ENCODE measurements around the gene RNF41. TPM values are rescaled to one million over a fixed set of nuclear protein-coding genes. Genes with fewer than 3 reads are reported as not detected.
A peak's percentile ranks its signal among the peaks of the same experiment; 100 is the strongest.
"Not testable (repeated sequence)": the region's sequence is repeated elsewhere in the genome, so short reads cannot be mapped to it uniquely, and the experiment has no call there.

Gene RNF41
- total RNA-seq, 6 experiments from 2014 or later, result 10.6 to 23.0 (median 12.3) TPM

GRCh38 chr12:56157201-56158028 is 64.3 kb downstream of the RNF41 start:
- H3K27me3 ChIP-seq, result no peaks in the 10 kb centered on the region
- WGBS (ENCODE audit: insufficient coverage, low coverage, low lambda C conversion rate, missing lambda C conversion rate), result 6% methylated on average over 41 of the region's 45 CpGs
- DNase-seq (peak; percentile 56 to 70 (median 66)), ATAC-seq (peak; percentile 50 to 64 (median 56))
- H3K36me3 ChIP-seq, result peaks cover 5 to 29% (median 19%) of the 10 kb centered on the region in 4 donors
- H3K9me3 ChIP-seq, result no peaks in the 10 kb centered on the region
- intact Hi-C loops (cut with DNase I), result no loop called here
- no peak for TF ChIP-seq POLR2A (IDR thresholded peaks at IDR 0.05)
- TF ChIP-seq CTCF (IDR thresholded peaks at IDR 0.05), result peak; percentile 39 to 58 (median 42)
- H3K27ac ChIP-seq, result peak overlapping the region; percentile 79 to 98 (median 97)
- H3K4me3 ChIP-seq, result peak overlapping the region; percentile 51 to 87 (median 85)
- peaks cover 0 to 46% (median 8%) of the 10 kb centered on the region in 4 donors for H3K4me1 ChIP-seq

- H3K9me3 ChIP-seq; intact Hi-C loops (cut with DNase I); H3K27me3 ChIP-seq; ATAC-seq; DNase-seq: not testable (repeated sequence)
- Histone ChIP-seq H3K36me3 (peaks cover 2 to 21% (median 13%) of the 10 kb centered on the region in 4 donors), H3K4me1 (peaks cover 0 to 46% (median 10%) of the 10 kb centered on the region in 4 donors), H3K4me3 (peak overlapping the region in 1 of 3 donors; percentile 51), H3K27ac (peak overlapping the region in 1 of 3 donors; percentile 79)
- WGBS (ENCODE audit: insufficient coverage, low coverage, low lambda C conversion rate, missing lambda C conversion rate), result 89% methylated on average over 21 of the region's 21 CpGs
Measured at GRCh38 chr12:56156464-56157200, 65.1 kb downstream of the RNF41 start.

GRCh38 chr12:56155256-56155845 is 66.4 kb downstream of the RNF41 start:
- no peaks in the 10 kb centered on the region for H3K9me3 ChIP-seq
- intact Hi-C loops (cut with DNase I), result no loop called here
- ATAC-seq (peak in 3 of 4 donors; percentile 11 to 32 (median 26)), DNase-seq (peak; percentile 55 to 80 (median 71))
- peaks cover 0 to 42% (median 12%) of the 10 kb centered on the region in 4 donors for H3K4me1 ChIP-seq
- WGBS (ENCODE audit: insufficient coverage, low coverage, low lambda C conversion rate, missing lambda C conversion rate), result 62% methylated on average over 9 of the region's 11 CpGs
- H3K36me3 ChIP-seq, result peaks cover 0 to 8% (median 4%) of the 10 kb centered on the region in 4 donors
- H3K27me3 ChIP-seq, result no peaks in the 10 kb centered on the region
- H3K27ac ChIP-seq, result peak overlapping the region in 2 of 3 donors; percentile 34 to 66
- no peak for TF ChIP-seq CTCF (IDR thresholded peaks at IDR 0.05)
- TF ChIP-seq POLR2A (IDR thresholded peaks at IDR 0.05), result no peak
- H3K4me3 ChIP-seq, result no peak overlapping the region

GRCh38 chr12:56154818-56155217 is 66.9 kb downstream of the RNF41 start:
- Histone ChIP-seq H3K4me1 (peaks cover 0 to 36% (median 12%) of the 10 kb centered on the region in 4 donors), H3K4me3 (no peak overlapping the region), H3K27ac (peak overlapping the region in 2 of 3 donors; percentile 34 to 66), H3K36me3 (peaks cover 0 to 3% (median 1%) of the 10 kb centered on the region in 4 donors), H3K9me3 (no peaks in the 10 kb centered on the region), H3K27me3 (no peaks in the 10 kb centered on the region)
- no peak for DNase-seq
- intact Hi-C loops (cut with DNase I), result no loop called here
- TF ChIP-seq CTCF (IDR thresholded peaks at IDR 0.05), result no peak
- TF ChIP-seq POLR2A (IDR thresholded peaks at IDR 0.05), result no peak
- WGBS (ENCODE audit: insufficient coverage, low coverage, low lambda C conversion rate, missing lambda C conversion rate), result 89% methylated on average over 5 of the region's 5 CpGs
- ATAC-seq, result no peak

Data from right lobe of liver (tissue), 6 donors.